ENCODE measurements around the gene REP15. TPM values are rescaled to one million over a fixed set of nuclear protein-coding genes. Genes with fewer than 3 reads are reported as not detected.
"Not testable (repeated sequence)": the region's sequence is repeated elsewhere in the genome, so short reads cannot be mapped to it uniquely, and the experiment has no call there.

REP15 gene
- total RNA-seq, 1 experiment from 2014 or later = 1.4 TPM

- peaks cover 30% of the 10 kb centered on the region; the same call in 1 of the 2 replicates for H3K36me3 ChIP-seq (ENCODE audit: low read depth)
- CTCF ChIA-PET = no interaction called here
- no peaks in the 10 kb centered on the region for H3K27me3 ChIP-seq (ENCODE audit: insufficient read depth, low read depth)
- peaks cover 18% of the 10 kb centered on the region; the same call in 1 of the 2 replicates for H3F3A ChIP-seq (ENCODE audit: insufficient read depth, low read depth)
- intact Hi-C loops (cut with micrococcal nuclease; ENCODE audit: unreplicated experiment) = no loop called here
- H3K4me3 ChIP-seq = no peak overlapping the region
- peaks cover 1% of the 10 kb centered on the region; the same call in 1 of the 2 replicates for H3K79me2 ChIP-seq (ENCODE audit: low read depth)
- no TSS peak for BruUV-seq (replicated peaks)
- DNase-seq = no peak
- no peaks in the 10 kb centered on the region for H3K9me3 ChIP-seq (ENCODE audit: insufficient read depth, low read depth)
- no peak overlapping the region for H2AFZ ChIP-seq
- H3K9me2 ChIP-seq (ENCODE audit: insufficient read depth) = no peaks in the 10 kb centered on the region
- POLR2A ChIA-PET (ENCODE audit: unreplicated experiment) = no interaction called here
- peaks cover 27% of the 10 kb centered on the region for H3K4me1 ChIP-seq (replicated peaks; ENCODE audit: insufficient read depth)
- no peaks in the 10 kb centered on the region for H4K20me1 ChIP-seq (ENCODE audit: insufficient read depth)
- no peak for TF ChIP-seq EZH2 (IDR thresholded peaks at IDR 0.05; ENCODE audit: low read depth)
- TF ChIP-seq CTCF (conservative IDR thresholded peaks at IDR 0.05) = no peak
- no peak overlapping the region for H3K27ac ChIP-seq
- no peak overlapping the region for H3K4me2 ChIP-seq
Measured at GRCh38 chr12:27743601-27744000, 47.4 kb downstream of the REP15 start.

DNA sequence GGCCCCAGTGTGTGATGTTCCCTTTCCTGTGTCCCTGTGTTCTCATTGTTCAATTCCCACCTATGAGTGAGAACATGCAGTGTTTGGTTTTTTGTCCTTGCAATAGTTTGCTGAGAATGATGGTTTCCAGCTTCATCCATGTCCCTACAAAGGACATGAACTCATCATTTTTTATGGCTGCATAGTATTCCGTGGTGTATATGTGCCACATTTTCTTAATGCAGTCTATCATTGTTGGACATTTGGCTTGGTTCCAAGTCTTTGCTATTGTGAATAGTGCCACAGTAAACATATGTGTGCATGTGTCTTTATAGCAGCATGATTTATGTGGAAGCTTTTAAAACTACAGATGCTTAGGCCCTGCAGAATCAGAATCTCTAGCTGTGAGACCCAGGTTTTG is 49.5 kb downstream of the REP15 start:
- Histone ChIP-seq H3K27ac (peak overlapping the region; percentile 91; the same call in 1 of the 2 replicates), H3K4me1 (replicated peaks; ENCODE audit: insufficient read depth) (peaks cover 31% of the 10 kb centered on the region), H3K36me3 (ENCODE audit: low read depth) (peaks cover 34% of the 10 kb centered on the region), H3F3A (ENCODE audit: insufficient read depth, low read depth) (peaks cover 19% of the 10 kb centered on the region; the same call in 1 of the 2 replicates), H3K79me2 (ENCODE audit: low read depth) (peaks cover 10% of the 10 kb centered on the region)
- H3K9me2 ChIP-seq (ENCODE audit: insufficient read depth); BruUV-seq (replicated peaks); intact Hi-C loops (cut with micrococcal nuclease; ENCODE audit: unreplicated experiment); DNase-seq; H3K4me2 ChIP-seq; H3K9me3 ChIP-seq (ENCODE audit: insufficient read depth, low read depth); POLR2A ChIA-PET (ENCODE audit: unreplicated experiment); H3K4me3 ChIP-seq; H3K27me3 ChIP-seq (ENCODE audit: insufficient read depth, low read depth); H2AFZ ChIP-seq; H4K20me1 ChIP-seq (ENCODE audit: insufficient read depth): not testable (repeated sequence)
- CTCF ChIA-PET = interaction anchor here (0.6 kb wide), 1 partner anchor 420 kb away, joined by 4 read pairs; no protein-coding TSS in a partner anchor

Other genes starting within 250 kb of the REP15 start
- gene SMCO2, start 249.7 kb upstream of the REP15 start, total RNA-seq (2021) = 1.9 and 3.7 TPM in 2 replicates
- gene PPFIBP1, start 172.2 kb upstream of the REP15 start, total RNA-seq (2021) = 77.0 and 85.0 TPM in 2 replicates
- 80.6 and 91.7 TPM in 2 replicates for gene MRPS35, start 14.4 kb downstream of the REP15 start, total RNA-seq (2021)
- 33.6 and 34.5 TPM in 2 replicates for gene KLHL42, start 83.8 kb downstream of the REP15 start, total RNA-seq (2021)
- not detected in 2 replicates for gene MANSC4, start 83.8 kb downstream of the REP15 start, total RNA-seq (2021)